ENCODE data around the gene CUX1. TPM values are rescaled to one million over a fixed set of nuclear protein-coding genes. Genes with fewer than 3 reads are reported as not detected.

CUX1 gene
- total RNA-seq, 1 experiment from 2014 or later, result 30.3 TPM

GRCh38 chr7:101891936-101892640 lies 74.7 kb downstream of the CUX1 start:
- no peak for DNase-seq (ENCODE audit: low read depth)

- no peak for DNase-seq (ENCODE audit: low read depth)
These were observed 76.1 kb downstream of the CUX1 start for GRCh38 chr7:101893341-101894082.

GRCh38 chr7:101896316-101896715 lies 78.9 kb downstream of the CUX1 start:
- DNase-seq (ENCODE audit: low read depth), result no peak

- no peak for DNase-seq (ENCODE audit: low read depth)
These were observed 79.5 kb downstream of the CUX1 start for GRCh38 chr7:101896941-101897340.

GRCh38 chr7:101898106-101898505 lies 80.7 kb downstream of the CUX1 start:
- no peak for DNase-seq (ENCODE audit: low read depth)

- no peak for DNase-seq (ENCODE audit: low read depth)
These were observed 82.2 kb downstream of the CUX1 start for GRCh38 chr7:101899616-101900015.

GRCh38 chr7:101900103-101900502 lies 82.7 kb downstream of the CUX1 start:
- DNase-seq (ENCODE audit: low read depth), result no peak

- DNase-seq (ENCODE audit: low read depth), result no peak
These were observed 84.5 kb downstream of the CUX1 start for GRCh38 chr7:101901661-101902491.

- DNase-seq (ENCODE audit: low read depth), result no peak
These were observed 85.5 kb downstream of the CUX1 start for GRCh38 chr7:101902680-101903514.

GRCh38 chr7:101903515-101903868 lies 86.1 kb downstream of the CUX1 start:
- DNase-seq (ENCODE audit: low read depth), result no peak

- DNase-seq (ENCODE audit: low read depth), result no peak
These were observed 86.6 kb downstream of the CUX1 start for GRCh38 chr7:101904019-101904418.

GRCh38 chr7:101905203-101905865 lies 87.9 kb downstream of the CUX1 start:
- DNase-seq (ENCODE audit: low read depth), result no peak

GRCh38 chr7:101906291-101907240 lies 89.1 kb downstream of the CUX1 start:
- DNase-seq (ENCODE audit: low read depth), result no peak

GRCh38 chr7:101910991-101911799 lies 93.8 kb downstream of the CUX1 start:
- DNase-seq (ENCODE audit: low read depth), result no peak

- no peak for DNase-seq (ENCODE audit: low read depth)
These were observed 94.6 kb downstream of the CUX1 start for GRCh38 chr7:101911800-101912715.

- DNase-seq (ENCODE audit: low read depth), result no peak
These were observed 95.3 kb downstream of the CUX1 start for GRCh38 chr7:101912716-101913110.

- no peak for DNase-seq (ENCODE audit: low read depth)
These were observed 95.9 kb downstream of the CUX1 start for GRCh38 chr7:101913247-101913721.

- no peak for DNase-seq (ENCODE audit: low read depth)
These were observed 96.4 kb downstream of the CUX1 start for GRCh38 chr7:101913851-101914250.

Measured in Daoy (cell line).